ENCODE measurements around the gene METTL8. TPM values are rescaled to one million over a fixed set of nuclear protein-coding genes. Genes with fewer than 3 reads are reported as not detected.
A peak's percentile ranks its signal among the peaks of the same experiment; 100 is the strongest.
"Not testable (repeated sequence)": the region's sequence is repeated elsewhere in the genome, so short reads cannot be mapped to it uniquely, and the experiment has no call there.

The METTL8 gene
- total RNA-seq, 1 donor from 2014 or later, result 39.9 TPM

GRCh38 chr2:171399292-171399691, 34.5 kb downstream of the METTL8 start:
- ATAC-seq, result no peak

- ATAC-seq, result no peak
Measured at GRCh38 chr2:171394164-171394740, 39.5 kb downstream of the METTL8 start.

GRCh38 chr2:171393487-171393886, 40.3 kb downstream of the METTL8 start:
- ATAC-seq, result no peak

- ATAC-seq, result no peak
Measured at GRCh38 chr2:171391532-171391931, 42.3 kb downstream of the METTL8 start.

- ATAC-seq, result no peak
Measured at GRCh38 chr2:171390941-171391516, 42.8 kb downstream of the METTL8 start.

GRCh38 chr2:171389780-171390179, 44.0 kb downstream of the METTL8 start:
- ATAC-seq, result no peak

- no peak for ATAC-seq
Measured at GRCh38 chr2:171389325-171389724, 44.5 kb downstream of the METTL8 start.

GRCh38 chr2:171387052-171387451, 46.7 kb downstream of the METTL8 start:
- no peak for ATAC-seq

GRCh38 chr2:171386627-171387026, 47.2 kb downstream of the METTL8 start:
- ATAC-seq, result no peak

- peak; percentile 67 for ATAC-seq
Measured at GRCh38 chr2:171383134-171383533, 50.7 kb downstream of the METTL8 start.

GRCh38 chr2:171382175-171382574, 51.6 kb downstream of the METTL8 start:
- not testable (repeated sequence) for ATAC-seq

- not testable (repeated sequence) for ATAC-seq
Measured at GRCh38 chr2:171377852-171378251, 55.9 kb downstream of the METTL8 start.

- no peak for ATAC-seq
Measured at GRCh38 chr2:171367692-171368091, 66.1 kb downstream of the METTL8 start.

GRCh38 chr2:171365778-171366177, 68.0 kb downstream of the METTL8 start:
- peak; percentile 26 for ATAC-seq

GRCh38 chr2:171365232-171365631, 68.6 kb downstream of the METTL8 start:
- ATAC-seq, result peak; percentile 46

- no peak for ATAC-seq
Measured at GRCh38 chr2:171362396-171362795, 71.4 kb downstream of the METTL8 start.

GRCh38 chr2:171360905-171361304, 72.9 kb downstream of the METTL8 start:
- ATAC-seq, result no peak

GRCh38 chr2:171353746-171354145, 80.0 kb downstream of the METTL8 start:
- ATAC-seq, result not testable (repeated sequence)

GRCh38 chr2:171348056-171348455, 85.7 kb downstream of the METTL8 start:
- ATAC-seq, result no peak

GRCh38 chr2:171347591-171348032, 86.2 kb downstream of the METTL8 start:
- no peak for ATAC-seq

GRCh38 chr2:171346723-171347557, 86.8 kb downstream of the METTL8 start:
- ATAC-seq, result no peak

- ATAC-seq, result no peak
Measured at GRCh38 chr2:171345971-171346722, 87.6 kb downstream of the METTL8 start.

GRCh38 chr2:171344182-171344581, 89.6 kb downstream of the METTL8 start:
- no peak for ATAC-seq

All from esophagus mucosa (tissue), 1 donor.